ENCODE data around the gene CASP3. TPM values are rescaled to one million over a fixed set of nuclear protein-coding genes. Genes with fewer than 3 reads are reported as not detected.

CASP3 gene
- polyA plus RNA-seq, 1 of the 3 experiments (the other 2 are of a cell fraction), result 15.5 TPM

DNA sequence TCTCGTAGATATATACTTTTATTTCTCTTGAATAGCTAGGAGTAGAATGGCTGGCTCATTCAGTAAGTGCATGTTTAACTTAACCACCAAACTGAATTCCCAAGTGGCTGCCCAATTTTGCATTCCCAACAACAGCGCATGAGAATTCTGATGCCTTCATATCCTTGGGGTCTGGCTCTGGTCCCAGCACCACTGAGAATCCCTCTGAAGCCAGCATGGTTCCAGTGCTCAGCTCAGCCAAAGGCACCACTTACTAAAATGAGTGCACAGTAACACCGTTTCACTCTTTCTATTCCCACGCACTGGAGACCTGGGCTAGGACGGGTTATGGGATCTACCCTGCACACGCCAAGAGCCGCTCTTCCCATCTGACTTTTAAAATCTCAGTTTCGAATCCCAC lies 60.4 kb downstream of the CASP3 start:
- Histone ChIP-seq H3K27ac (ENCODE audit: low read depth in 2 of 2, low read length in 1 of 2) (no peak overlapping the region), H4K20me1 (ENCODE audit: insufficient read depth) (no peaks in the 10 kb centered on the region), H3K4me2 (no peak overlapping the region), H3K9me3 (no peaks in the 10 kb centered on the region), H3K36me3 (replicated peaks in 1 of 2; ENCODE audit: control insufficient read depth in 1 of 2, insufficient read depth in 2 of 2, low read length in 1 of 2) (no peaks in the 10 kb centered on the region), H2AFZ (ENCODE audit: low read depth) (no peak overlapping the region), H3K9ac (no peak overlapping the region), H3K4me3 (ENCODE audit: low read depth in 2 of 2, low read length in 1 of 2) (no peak overlapping the region), H3K27me3 (ENCODE audit: insufficient read depth) (no peaks in the 10 kb centered on the region), H3F3A (replicated peaks; ENCODE audit: insufficient read depth) (no peaks in the 10 kb centered on the region), H3K79me2 (ENCODE audit: insufficient read depth) (no peaks in the 10 kb centered on the region), H3K9me2 (no peaks in the 10 kb centered on the region), H3K4me1 (ENCODE audit: control insufficient read depth in 1 of 2, insufficient read depth in 2 of 2, low read depth in 1 of 2, low read length in 1 of 2) (no peaks in the 10 kb centered on the region)
- no peak for DNase-seq
- no peak for TF ChIP-seq RCOR1 (IDR thresholded peaks at IDR 0.05; ENCODE audit: low read length)
- no peak for TF ChIP-seq YY1 (IDR thresholded peaks at IDR 0.05; ENCODE audit: low read depth)
- TF ChIP-seq JUND (IDR thresholded peaks at IDR 0.05), result no peak
- no peak for TF ChIP-seq POLR2AphosphoS5 (IDR thresholded peaks at IDR 0.05; ENCODE audit: low read depth, low read length)
- TF ChIP-seq FOXM1 (IDR thresholded peaks at IDR 0.05; ENCODE audit: low read depth), result no peak
- TF ChIP-seq, protein P1, sequence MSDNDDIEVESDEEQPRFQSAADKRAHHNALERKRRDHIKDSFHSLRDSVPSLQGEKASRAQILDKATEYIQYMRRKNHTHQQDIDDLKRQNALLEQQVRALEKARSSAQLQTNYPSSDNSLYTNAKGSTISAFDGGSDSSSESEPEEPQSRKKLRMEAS (IDR thresholded peaks at IDR 0.05; ENCODE audit: low read depth), result no peak
- no peak for TF ChIP-seq TAF1 (IDR thresholded peaks at IDR 0.05; ENCODE audit: borderline replicate concordance, low read depth, low read length)
- TF ChIP-seq, protein P2, sequence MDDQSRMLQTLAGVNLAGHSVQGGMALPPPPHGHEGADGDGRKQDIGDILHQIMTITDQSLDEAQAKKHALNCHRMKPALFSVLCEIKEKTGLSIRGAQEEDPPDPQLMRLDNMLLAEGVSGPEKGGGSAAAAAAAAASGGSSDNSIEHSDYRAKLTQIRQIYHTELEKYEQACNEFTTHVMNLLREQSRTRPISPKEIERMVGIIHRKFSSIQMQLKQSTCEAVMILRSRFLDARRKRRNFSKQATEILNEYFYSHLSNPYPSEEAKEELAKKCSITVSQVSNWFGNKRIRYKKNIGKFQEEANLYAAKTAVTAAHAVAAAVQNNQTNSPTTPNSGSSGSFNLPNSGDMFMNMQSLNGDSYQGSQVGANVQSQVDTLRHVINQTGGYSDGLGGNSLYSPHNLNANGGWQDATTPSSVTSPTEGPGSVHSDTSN (IDR thresholded peaks at IDR 0.05), result no peak
- no peak for TF ChIP-seq SIN3A (IDR thresholded peaks at IDR 0.05; ENCODE audit: borderline replicate concordance, low read depth, low read length)
- TF ChIP-seq RAD21 (IDR thresholded peaks at IDR 0.05; ENCODE audit: low read length), result no peak
- ChIA-PET POLR2A (no interaction called here), CTCF (interaction anchor here (1.2 to 1.8 kb wide), 2 partner anchors 21 to 325 kb away, joined by 4 to 5 read pairs; no protein-coding TSS in a partner anchor)
- 79% methylated on average over 8 of the region's 8 CpGs for WGBS (ENCODE audit: low lambda C conversion rate)

DNA sequence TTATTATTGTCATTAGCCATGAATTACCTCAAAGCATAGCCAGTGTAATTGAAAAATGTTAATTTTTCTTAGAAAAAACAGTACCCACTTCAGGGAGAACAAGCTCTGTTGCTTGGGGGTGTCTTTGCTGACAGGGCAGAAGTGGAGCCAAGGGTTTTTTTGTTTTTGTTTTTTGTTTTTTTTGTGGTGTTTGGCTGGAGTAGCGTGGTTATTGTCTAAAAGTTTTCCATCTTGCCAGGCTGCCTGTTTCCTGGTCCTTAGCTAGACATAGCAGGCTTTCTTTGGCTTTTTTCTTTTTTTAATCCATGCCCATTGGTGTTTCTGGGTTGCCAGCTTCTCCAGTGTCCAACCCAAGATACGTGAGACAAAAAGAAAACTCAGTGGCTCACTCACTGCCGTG lies 61.5 kb downstream of the CASP3 start:
- H3K27ac ChIP-seq (ENCODE audit: low read depth in 2 of 2, low read length in 1 of 2), result no peak overlapping the region
- H3K9me2 ChIP-seq, result no peaks in the 10 kb centered on the region
- H3K27me3 ChIP-seq (ENCODE audit: insufficient read depth), result no peaks in the 10 kb centered on the region
- H3K4me1 ChIP-seq (ENCODE audit: control insufficient read depth in 1 of 2, insufficient read depth in 2 of 2, low read depth in 1 of 2, low read length in 1 of 2), result no peaks in the 10 kb centered on the region
- no peak overlapping the region for H3K4me3 ChIP-seq (ENCODE audit: low read depth in 2 of 2, low read length in 1 of 2)
- ChIA-PET POLR2A (no interaction called here), CTCF (interaction anchor here (0.6 kb wide), 1 partner anchor 1338 kb away, joined by 3 read pairs; no protein-coding TSS in a partner anchor)
- H3F3A ChIP-seq (replicated peaks; ENCODE audit: insufficient read depth), result no peaks in the 10 kb centered on the region
- 52% methylated on average over 3 of the region's 3 CpGs for WGBS (ENCODE audit: low lambda C conversion rate)
- no peak for DNase-seq
- no peaks in the 10 kb centered on the region for H4K20me1 ChIP-seq (ENCODE audit: insufficient read depth)
- H2AFZ ChIP-seq (ENCODE audit: low read depth), result no peak overlapping the region
- TF ChIP-seq EZH2phosphoT487 (IDR thresholded peaks at IDR 0.05; ENCODE audit: borderline replicate concordance, low read depth) (no peak), NFIC (IDR thresholded peaks at IDR 0.05; ENCODE audit: borderline replicate concordance) (no peak), TEAD4 (IDR thresholded peaks at IDR 0.05; ENCODE audit: borderline replicate concordance, insufficient read depth) (no peak), RAD21 (IDR thresholded peaks at IDR 0.05; ENCODE audit: low read length) (no peak), ELF1 (IDR thresholded peaks at IDR 0.05) (no peak)
- H3K9me3 ChIP-seq, result no peaks in the 10 kb centered on the region
- no peak overlapping the region for H3K9ac ChIP-seq
- H3K79me2 ChIP-seq (ENCODE audit: insufficient read depth), result no peaks in the 10 kb centered on the region
- no peaks in the 10 kb centered on the region for H3K36me3 ChIP-seq (replicated peaks in 1 of 2; ENCODE audit: control insufficient read depth in 1 of 2, insufficient read depth in 2 of 2, low read length in 1 of 2)
- H3K4me2 ChIP-seq, result no peak overlapping the region
